T-helper 2 cell treated with Interferon-gamma antibody and Interleukin-4, amounts not matched to agents 100 ng/mL and 5 ng/mL, for 36 hours (primary cell): ENCODE results near the gene RXRA. TPM values are rescaled to one million over a fixed set of nuclear protein-coding genes. Genes with fewer than 3 reads are reported as not detected.

ENCODE experiments used
- intact Hi-C: fragments of 100-400 bp; cut with micrococcal nuclease; formaldehyde crosslinking; loops from one replicate; pipeline ENCODE4 v1.15.1; 2023
- total RNA-seq: library from RNA; stranded (reverse); gene quantifications from 2 replicates; pipeline ENCODE4 v1.2.3, GENCODE V29; 2022

RXRA gene
- total RNA-seq, 1 donor from 2014 or later, result 6.6 TPM

DNA sequence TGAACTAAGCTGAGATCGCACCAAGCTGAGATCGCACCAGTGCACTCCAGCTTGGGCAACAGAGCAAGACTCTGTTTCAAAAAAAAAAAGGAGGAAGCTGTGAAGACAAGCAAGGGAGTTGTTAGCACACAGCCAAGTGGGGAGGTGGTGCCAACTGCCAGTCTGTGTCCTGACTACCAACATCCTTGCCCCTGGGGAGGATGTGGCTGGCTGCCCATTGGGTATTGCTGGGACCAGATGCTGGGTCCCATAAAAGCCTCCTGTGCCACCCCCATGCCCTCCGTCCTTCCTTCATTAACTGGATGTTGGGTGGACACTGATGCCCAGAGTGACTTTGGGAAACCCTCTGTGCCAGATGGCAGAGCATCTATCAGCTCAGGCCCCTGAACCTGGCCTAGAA is 158.2 kb downstream of the RXRA start:
- intact Hi-C loops, result no loop called here

DNA sequence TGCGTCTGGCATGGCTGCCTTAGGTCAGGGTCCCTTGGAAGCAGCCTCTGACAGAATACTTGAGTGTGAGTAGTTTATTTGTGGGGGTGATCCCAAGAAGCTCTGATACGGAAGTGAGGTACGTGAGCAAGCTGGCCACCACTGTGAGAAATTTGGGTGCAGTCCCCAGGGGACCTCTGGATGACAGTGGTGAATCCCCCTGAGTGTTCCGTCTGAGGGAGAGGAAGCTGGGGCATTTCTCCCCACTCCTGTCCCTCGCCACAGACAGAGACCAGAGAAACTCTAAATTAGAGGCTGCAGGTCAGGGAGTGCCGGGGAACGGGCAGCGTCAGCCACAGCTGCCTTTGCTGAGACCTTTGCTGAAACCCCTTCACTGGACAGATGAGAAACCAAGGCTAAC is 159.4 kb downstream of the RXRA start:
- intact Hi-C loops, result no loop called here

- intact Hi-C loops, result no loop called here
Measured at GRCh38 chr9:134486143-134486591, 159.9 kb downstream of the RXRA start.

GRCh38 chr9:134486596-134486995 is 160.3 kb downstream of the RXRA start:
- intact Hi-C loops, result no loop called here

Other genes with a start within 250 kb of the RXRA start
- 46.0 and 47.9 TPM in 2 replicates for gene WDR5, start 190.4 kb upstream of the RXRA start, total RNA-seq
- 40.9 and 74.8 TPM in 2 replicates for gene RNU6ATAC, start 161.9 kb upstream of the RXRA start, total RNA-seq